ENCODE results near the gene LCOR.

Gene LCOR

DNA sequence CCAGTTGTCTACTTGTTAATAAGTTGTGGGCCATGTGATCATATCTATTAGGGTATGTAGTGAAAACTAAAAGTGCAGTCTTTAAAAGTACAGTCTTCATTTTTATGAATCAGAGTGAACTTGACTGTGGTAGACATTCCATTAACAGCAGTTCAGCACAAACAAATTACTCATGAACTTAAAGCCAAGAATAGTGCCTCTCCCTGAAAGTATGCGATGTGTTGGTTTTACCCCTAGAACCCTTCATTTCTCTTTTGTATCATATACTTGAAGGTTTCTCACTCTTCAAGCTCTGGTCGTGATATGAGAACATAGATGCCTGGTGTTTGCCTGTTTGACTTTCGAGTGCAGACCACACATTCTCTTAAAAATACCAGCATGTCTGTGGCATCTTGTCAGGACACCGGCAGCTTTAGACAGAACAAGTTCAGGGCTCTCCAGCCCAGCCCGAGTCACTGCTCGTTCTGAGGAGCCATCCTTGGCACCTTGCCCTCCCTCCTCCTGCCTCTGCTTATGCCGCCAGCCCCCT is 159.3 kb downstream of the LCOR start:
- no peak for DNase-seq

DNA sequence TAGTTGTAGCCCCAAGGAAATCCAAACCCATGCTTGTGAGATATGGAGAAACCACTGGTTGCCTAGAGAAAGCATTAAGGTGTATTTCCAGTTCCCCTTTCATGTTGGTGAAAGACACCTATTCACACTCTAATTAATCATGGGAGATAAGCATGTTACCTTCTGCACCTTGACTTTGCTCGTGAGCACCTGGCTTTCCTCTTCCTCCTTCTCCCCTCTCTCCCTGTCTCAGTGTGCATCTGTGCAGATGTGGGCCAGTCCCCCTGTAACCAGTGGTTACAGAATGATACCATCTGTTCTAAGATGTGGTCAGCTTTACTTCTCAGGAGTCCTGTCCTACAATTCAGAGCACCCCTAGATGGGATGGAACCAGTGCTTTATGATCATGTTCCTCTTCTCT is 160.6 kb downstream of the LCOR start:
- no peak for DNase-seq

DNA sequence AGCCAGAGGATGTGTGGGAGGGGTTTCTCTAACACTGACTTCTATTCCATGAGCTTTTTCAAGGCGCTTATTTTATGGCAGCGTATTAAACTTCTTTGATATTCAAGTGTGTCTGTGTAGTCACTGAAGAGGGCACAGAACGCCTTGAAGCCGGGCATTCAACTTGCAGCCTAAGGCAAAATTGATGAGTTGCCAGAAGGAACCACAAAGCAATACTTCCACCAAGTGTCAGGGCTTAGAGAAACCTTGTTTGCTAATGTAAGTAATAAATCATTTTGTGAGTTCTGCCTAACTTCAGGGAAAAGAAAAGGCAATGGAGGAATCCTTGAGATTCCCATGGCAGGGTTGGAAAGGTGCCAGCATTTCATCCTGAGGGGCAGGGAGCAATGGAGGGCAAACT is 163.8 kb downstream of the LCOR start:
- DNase-seq = no peak

DNA sequence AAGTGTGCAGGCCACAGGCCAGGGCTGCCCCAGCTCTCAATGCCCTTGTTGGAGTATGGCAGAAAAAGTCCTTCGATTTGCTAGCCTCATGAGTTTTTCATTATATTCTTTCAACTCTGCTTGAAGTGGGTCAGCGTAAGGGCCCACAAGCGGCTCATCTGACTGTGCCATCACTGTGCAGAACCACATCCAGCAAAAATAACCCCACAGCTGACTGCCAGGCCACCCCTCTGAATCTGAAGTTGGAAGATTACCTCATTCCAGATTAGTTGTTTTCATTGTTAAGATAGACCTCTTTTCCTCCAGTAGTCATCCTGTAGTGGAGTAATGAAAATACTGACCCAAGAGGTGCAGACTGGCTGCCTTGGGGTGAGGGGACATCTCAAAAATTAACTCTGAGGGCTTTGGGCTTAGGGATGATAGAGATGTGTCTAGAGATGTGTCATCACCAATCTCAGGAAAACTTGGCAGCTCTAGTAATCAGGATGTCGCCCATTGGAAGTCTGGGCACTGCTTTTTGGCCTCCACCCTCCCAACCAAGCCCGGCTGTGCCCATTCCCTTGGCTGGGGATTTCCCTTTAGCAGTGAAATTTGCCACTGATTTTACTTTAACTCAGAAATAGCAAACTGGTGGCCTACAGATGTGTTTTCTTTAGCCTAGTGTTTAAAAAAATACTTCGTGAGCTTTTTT is 164.3 kb downstream of the LCOR start:
- DNase-seq = no peak

DNA sequence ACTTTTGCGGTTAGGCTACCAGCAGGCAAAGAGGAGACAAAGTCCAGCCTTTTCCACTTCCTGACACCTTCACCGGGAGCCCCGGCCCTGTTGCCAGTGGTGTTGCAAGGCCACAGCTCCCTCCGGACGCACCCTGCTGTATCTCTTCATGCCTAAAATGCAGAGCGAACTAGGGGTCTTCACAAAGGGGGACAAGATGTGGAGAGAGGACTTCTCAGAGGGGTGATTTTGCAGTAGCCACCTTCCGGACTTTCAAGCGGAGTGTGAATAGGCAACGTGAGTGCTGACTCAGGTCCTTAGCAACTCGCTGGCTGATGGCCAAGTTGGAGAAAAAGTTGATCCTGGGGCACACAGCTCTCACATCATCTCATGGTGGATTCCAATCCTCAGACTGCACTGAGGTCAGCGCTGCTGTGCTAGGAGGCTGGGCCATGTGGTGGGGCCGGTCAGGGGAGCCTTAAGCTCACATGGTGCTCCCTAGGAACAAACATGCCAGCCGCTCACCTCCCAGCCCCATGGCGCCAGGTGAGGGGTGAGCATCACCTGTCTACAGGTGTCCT is 166.3 kb downstream of the LCOR start:
- DNase-seq = no peak

DNA sequence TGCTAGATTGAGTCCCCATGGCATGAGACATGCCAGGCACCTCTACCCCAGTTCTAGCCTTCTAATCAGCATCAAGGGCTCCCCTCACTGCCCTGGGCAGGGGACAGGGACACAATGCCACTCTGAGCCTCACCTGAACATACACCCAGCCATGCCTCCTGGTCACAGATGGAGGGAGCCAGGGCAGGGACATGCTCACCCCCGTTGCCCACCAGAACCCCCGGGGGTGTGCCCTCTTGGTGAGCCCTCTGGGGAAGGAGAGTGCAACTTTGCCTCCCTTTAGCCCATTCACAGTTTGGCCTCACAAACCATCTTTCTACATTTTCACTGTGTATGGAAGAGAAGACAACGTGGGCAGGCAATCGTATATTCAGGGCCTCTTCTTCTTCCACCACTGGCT is 167.2 kb downstream of the LCOR start:
- DNase-seq = no peak

DNA sequence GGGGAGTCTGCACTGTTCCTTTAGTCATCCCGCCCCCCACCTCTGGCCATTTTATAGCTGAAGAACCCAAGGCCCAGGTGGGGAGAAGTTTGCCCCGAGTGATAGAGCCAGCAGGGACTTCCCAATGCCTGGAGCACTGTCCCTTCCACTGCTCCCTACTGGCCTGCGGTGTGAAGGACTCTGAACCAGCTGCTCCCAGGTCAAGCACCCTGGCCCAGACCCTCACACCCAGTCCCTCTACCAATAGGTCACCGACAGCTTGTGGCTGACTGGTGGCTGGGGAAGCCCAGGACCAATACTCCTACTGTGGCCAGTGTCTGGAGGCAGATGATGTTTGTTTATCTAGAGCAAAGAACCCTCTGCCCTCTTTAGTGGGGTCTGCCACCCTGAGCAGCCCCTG is 167.9 kb downstream of the LCOR start:
- no peak for DNase-seq

DNA sequence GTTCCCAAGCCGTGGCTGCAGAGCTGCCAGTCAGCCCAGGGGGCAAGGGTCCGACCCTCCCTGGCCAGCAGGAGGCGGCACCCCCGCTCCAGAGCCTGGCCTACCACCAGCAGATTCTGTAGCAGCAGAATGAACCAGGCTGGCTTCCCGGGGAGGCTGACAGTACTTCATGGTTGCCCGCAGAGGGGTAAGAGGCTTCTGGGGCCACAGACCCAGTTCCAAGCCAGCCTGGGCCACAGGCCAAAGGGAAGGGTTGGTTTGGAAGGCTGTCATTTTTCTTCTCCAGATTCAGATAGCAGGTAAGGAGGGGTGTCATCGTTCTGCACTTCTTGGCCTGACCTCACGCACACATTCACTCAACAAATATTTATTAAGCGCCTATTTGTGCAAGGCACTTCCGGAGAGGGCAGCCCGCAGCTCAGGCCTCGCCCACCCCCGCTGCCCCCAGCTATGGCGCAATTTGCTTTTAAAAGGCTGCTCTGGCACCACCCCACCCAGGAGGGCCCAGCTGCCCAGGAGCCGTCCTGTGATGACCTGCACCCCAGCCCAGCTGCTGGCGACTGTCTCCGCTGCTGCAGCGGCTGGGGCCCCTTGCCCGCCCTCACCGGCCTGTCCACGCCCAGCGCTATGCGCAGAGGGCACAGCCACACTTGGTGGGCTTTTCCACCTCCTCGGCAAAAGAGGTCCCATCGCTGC is 168.5 kb downstream of the LCOR start:
- DNase-seq = no peak

DNA sequence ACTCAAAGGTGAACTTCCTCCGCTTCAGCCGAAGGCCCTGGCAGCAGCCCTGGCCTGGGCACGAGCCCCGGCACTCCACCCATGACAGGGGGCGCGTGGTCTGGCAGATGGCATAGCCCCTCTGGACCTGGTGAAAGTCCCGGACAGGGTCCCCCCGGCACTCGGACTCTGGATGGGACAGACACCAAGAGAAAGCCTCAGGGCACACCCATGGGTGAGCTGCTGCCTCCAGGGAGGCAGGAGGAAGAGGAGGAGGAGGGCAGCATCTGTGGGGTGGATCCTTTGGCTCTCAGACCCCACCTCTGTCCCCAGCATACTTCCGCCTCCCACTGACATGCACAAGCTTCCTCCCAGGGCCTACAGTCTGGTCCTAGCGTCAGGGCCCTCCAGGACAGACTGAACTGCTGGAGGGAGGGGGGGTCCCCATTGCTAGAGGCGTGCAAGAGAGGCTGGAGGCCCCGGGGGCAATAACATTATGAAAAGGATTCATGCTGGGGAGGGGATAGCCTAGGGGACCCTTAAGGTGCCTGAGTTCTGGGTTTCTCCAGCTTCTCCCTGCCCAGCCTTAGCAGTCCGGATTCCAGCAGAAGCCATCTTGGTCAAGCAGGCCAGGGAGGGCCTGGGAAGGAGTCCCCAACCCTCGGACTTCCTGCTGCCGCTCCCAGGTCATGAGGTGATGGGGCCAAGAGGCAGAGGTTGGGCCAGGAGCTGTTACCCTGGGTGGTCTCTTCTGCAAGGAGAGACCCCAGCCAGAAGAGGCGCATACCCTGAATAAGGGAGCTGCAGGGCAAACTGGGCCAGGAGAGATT is 169.3 kb downstream of the LCOR start:
- no peak for DNase-seq

DNA sequence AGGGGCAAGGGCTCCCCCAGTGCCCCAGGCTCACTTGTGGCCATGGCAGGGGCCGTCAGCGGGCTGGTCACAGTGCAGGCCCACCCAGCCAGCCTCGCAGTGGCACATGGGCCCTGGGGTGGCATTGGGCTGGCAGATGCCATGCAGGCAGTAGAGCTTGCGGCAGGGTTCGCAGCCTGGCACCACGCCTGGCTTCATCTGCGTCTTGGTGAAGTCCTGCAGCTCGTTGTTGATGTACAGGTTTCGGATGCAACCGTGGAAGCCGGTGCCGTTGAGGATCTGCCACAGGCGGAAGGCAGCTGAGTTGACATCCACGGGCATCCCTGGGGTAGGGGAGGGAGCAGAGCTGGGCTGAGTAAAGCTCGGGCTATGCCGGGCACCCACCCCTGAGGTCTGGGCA is 170.6 kb downstream of the LCOR start:
- no peak for DNase-seq

DNA sequence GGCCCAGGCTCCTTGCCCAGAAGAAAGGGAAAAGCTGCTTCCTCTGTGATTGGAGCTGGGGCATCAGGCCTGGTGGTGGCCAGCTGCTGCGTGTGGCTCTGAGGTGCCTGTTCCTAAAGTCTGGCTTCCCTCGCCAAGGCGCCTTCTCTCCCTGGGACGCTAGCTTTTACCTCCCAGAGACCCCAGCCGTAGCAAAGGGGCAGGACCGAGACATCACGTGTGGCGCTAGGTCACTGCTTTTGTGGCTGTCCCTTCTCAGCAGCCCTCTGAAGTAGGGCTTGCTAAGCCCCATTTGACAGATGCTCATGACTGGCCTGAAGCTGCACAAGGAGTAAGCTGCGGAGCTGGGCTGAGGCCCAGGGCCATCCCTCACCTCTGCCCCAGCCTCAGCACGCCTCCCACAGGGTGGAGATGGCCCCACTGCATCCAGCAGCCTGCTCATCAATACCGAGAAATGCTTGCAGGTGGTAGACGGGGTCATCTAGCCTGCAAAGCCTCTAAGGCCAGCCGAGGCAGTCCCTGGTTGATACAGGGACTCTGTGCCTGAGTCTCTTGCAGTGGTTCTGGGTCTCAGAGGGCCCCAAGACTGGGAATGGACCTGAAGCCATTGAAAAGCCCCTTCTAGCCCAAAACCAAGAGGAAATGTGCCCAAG is 171.2 kb downstream of the LCOR start:
- DNase-seq = no peak

DNA sequence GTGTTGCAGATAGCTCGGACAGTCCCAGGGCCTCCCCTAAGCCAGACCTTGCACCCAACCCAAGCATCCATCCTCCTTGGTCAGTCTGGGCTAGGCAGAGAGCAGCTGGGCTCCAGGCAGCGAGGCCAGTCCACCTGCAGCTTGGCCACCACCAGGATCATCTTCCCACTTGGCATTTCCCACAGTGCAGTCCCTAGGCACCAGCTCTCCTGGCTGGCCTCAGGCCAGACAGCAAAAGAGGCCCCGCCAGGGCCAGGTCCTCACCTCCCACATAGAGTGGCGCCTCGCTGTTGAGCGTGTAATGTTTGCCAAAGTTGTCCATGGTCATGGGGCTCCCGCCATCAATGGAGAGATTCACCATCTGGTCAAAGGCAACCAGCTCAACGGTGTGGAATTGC is 171.7 kb downstream of the LCOR start:
- DNase-seq = no peak

DNA sequence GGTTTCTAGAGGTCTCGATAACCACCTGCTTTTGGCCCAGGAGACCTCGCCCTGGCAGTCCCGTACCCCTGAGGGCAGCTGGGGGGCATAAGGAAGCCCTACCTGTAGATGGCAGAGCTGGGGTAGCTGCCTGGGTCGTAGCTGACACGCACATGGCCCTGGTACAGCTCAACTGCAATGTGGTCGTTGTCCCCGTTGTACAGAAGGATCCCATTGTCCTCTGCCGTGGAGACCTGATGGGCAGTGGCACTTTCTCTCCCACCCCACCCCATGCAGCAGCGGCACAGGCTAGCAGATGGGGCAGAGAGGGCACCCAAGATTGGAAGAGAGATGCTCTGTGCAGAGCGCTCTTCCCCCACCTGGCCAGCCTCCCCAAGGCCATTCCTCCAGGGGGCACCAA is 172.5 kb downstream of the LCOR start:
- no peak for DNase-seq

DNA sequence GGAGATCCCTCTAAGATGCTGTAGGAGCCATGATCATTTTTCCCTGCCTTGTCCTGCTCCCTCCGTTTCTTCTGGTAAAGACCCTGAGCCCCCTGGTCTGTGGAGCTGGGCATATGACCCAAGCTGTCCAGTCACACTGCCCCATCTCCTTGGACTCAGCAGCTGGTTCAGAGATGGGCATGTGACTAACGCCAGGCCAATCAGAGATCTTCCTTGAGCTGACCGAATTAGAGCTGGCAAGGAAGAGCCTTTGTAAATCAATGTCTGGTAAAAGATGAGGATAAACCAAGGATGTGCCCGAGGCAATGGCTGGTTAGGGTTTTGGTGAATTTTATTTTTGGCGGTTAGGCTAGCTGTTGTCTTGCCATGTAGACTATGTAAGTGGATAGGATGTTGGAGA is 173.3 kb downstream of the LCOR start:
- no peak for DNase-seq

DNA sequence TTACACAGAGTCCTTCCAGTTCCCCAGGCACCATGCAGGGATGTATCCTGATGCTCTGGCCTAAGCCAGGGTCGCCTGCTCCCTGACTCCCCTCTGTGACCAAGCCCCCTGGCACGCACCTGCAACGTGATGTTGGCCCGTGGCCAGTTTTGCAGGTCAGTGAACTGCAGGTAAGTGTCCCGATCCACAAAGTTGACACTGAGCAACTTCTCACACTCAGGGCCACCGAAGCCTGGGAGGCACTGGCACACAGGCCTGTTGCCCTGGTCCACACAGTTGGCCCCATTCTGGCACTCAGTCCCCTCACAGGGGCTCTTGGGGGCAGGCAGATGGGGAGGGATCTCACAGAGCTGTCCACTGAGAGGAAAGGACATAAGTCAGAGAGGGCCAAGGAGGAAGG is 174.3 kb downstream of the LCOR start:
- no peak for DNase-seq

DNA sequence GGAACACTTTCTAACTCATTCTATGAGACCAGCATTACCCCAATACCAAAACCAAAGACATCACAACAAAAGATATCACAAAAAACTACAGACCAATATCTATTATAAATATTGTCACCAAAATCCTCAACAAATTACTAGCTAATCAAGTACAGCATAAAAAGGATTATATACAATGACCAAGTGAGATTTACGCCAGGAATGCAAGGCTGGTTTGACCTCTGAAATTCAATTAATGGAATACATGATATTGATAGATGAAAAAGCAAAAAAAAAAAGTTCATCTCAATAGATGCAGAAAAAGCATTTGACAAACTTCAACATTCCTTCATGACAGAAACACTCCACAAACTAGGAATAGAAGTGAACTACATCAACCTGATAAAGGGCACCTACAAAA is 175.3 kb downstream of the LCOR start:
- no peak for DNase-seq

DNA sequence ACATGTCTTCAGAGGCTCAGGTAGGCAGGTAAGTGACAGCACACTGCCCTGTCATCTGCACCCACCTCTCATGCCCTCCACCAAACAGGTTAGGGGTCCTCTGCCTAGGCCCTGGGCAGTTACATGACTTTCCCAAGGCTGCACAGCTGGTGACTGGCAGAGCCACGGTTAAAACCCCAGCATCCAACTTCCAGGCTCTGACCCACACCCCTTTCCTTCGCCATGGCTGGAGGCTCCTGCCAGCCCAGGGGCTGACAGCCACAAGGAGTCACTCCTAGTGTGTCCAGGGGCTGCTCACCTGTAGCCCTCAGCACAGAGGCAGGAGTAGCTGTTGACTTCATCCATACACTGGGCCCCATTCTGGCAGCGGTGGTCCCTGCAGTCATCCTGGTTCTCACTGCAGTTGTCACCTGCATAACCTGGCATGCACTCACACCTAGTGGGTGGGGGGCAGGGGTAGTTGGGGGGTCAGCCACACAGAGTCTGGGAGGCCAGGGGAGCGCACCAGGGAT is 178.7 kb downstream of the LCOR start:
- no peak for DNase-seq

DNA sequence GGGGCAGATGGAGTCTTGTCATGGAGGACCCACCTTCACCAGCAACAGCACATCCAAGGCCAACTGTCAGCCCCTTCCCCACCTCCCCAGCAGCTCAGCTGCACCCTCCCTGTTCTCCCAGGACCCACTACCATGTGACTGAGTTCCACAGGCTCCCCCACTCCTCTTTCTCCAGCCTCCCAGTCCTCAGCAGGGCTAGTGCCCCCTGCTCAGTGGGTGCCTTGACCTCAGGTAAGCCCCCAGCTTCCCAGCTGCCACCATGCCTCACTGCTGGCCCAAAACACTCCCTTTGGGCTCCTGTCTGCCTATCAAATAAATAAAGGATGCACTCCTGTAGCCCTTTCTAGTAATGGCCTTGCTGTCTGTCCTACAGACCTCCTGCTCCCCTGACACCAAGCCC is 179.3 kb downstream of the LCOR start:
- DNase-seq = no peak

DNA sequence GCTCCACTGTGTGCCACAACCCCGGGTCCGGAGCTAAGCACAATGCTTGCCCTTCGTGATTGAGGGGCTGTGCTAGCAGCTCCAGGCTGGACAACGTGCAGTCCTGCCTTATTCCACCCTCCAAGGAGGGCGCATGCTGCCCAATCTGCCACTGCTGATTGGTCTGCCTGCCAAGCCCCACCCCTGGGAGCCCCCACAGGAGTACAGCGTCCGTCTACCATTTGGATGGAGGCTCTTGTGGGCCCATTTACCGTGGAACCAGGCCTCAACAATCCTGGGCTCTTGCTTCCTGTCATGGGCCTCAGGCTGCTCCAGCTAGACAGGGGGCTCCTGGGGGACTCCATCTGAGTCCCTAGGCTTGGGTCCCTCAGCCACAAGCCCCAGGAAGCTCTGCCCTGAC is 180.4 kb downstream of the LCOR start:
- DNase-seq = no peak

DNA sequence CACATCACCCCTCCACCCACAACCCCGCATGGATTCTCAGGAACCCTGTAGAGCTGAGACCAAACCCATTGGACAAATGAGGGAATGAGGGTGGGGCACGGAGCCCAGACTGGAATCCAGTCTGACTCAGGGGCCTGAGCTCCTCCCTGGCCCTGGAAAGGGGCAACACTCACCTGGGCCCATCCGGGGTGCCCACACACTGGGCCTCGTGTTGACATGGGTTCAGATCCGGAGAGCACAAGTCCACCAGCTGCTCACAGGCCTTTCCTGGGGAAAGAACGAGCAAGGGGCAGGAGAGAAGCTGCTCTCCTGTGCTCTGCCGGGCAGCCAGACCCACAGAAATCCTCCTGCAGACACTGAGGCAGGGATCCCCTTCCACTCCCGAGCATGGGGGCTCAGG is 181.5 kb downstream of the LCOR start:
- no peak for DNase-seq

DNA sequence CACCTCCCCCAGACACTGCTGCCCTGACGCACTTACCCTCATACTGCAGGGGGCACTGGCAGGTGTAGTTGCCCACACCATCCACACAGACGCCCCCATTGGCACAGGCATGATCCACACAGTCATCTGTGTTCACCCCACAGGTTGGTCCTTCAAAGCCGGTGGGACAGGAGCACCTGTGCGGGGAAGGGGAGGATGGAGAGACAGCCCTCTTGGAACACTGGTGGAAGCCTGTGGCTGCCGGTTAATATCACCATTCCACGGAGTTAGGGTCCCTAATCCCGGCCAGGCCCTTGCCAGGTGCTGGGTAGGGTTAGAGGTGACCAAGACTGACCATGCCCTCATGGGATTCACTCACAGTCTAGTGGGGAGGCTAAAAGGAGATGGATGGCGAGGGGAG is 181.9 kb downstream of the LCOR start:
- no peak for DNase-seq

DNA sequence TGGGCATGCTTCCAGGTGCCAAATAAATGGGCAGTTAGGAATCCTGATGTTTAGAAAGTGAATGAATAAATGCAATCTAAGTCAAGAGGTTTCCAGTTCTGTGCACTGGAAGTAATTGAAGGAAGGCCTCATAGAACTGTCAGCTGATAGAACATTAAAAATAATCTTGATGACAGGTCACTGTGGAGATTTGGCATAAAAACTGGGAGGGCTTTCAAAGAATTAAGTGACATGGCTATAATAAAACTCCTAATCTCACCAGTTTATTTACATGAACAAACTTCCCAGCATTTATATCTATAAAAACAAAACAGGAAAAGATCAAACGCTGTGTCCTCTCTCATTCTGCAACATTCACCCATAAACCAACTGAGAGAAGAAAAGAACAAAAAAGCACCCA is 183.1 kb downstream of the LCOR start:
- DNase-seq = no peak

All from stimulated activated CD4-positive, alpha-beta T cell treated with anti-CD3 and anti-CD28 coated beads, Interleukin-2, amount 100 ng/mL, for 24 hours (primary cell).